HepG2 (cell line): ENCODE data around the gene S100A5. TPM values are rescaled to one million over a fixed set of nuclear protein-coding genes. Genes with fewer than 3 reads are reported as not detected.

Source experiments
- ZNF232 ChIP-seq: sonication (generic); formaldehyde crosslinking; IDR thresholded peaks from 2 replicates; pipeline ENCODE4 v1.4.0; 2020; ENCODE audit warnings: missing genetic modification reagents, borderline replicate concordance
- ZNF296 ChIP-seq: sonication (generic); formaldehyde crosslinking; conservative IDR thresholded peaks from 2 replicates; pipeline ENCODE4 v1.5.0; 2020; ENCODE audit warnings: mild to moderate bottlenecking, missing genetic modification reagents
- ZNF557 ChIP-seq: sonication (generic); formaldehyde crosslinking; IDR thresholded peaks from 2 replicates; pipeline ENCODE4 v1.4.0; 2020; ENCODE audit warnings: missing genetic modification reagents
- polyA plus RNA-seq, 8 experiments: library from polyadenylated mRNA; depleted of rRNA in 3 of 8; stranded (reverse) in 7 of 8; unstranded in 1 of 8; fragments of >200 nt; fragmentation: Illumina TruSeq in 4 of 8; extraction: Trizol in 4 of 8; gene quantifications; 2 replicates each; pipeline versions ENCODE4 v1.2.1 to v1.2.3, GENCODE V29; 2011 to 2016; ENCODE audit warnings: low read depth in 4 of 8, missing spikeins in 1 of 8, mixed read lengths in 1 of 8; ENCODE audit not compliant: insufficient read depth in 1 of 8
- total RNA-seq, 5 experiments: library from RNA; depleted of rRNA; stranded (reverse); fragments of >200 nt; fragmentation: Illumina TruSeq; extraction: Trizol; gene quantifications; 2 replicates each; pipeline ENCODE4 v1.2.3, GENCODE V29; 2016; ENCODE audit warnings: low read depth in 1 of 5
- TF ChIP-seq, protein P1 (sequence below): sonication (generic); formaldehyde crosslinking; IDR thresholded peaks from 2 replicates; pipeline ENCODE4 v1.4.0; 2020; ENCODE audit warnings: missing genetic modification reagents
- TF ChIP-seq, protein P2 (sequence below): IDR thresholded peaks from 2 replicates; pipeline ENCODE4 v1.6.1; 2016; ENCODE audit warnings: low read depth, missing genetic modification reagents, missing compliant biosample characterization

S100A5 gene
- total and polyA plus RNA-seq, 2 of the 13 experiments (the other 11 are each of a cell fraction or from before 2014, with no cell fraction given) = not detected

DNA sequence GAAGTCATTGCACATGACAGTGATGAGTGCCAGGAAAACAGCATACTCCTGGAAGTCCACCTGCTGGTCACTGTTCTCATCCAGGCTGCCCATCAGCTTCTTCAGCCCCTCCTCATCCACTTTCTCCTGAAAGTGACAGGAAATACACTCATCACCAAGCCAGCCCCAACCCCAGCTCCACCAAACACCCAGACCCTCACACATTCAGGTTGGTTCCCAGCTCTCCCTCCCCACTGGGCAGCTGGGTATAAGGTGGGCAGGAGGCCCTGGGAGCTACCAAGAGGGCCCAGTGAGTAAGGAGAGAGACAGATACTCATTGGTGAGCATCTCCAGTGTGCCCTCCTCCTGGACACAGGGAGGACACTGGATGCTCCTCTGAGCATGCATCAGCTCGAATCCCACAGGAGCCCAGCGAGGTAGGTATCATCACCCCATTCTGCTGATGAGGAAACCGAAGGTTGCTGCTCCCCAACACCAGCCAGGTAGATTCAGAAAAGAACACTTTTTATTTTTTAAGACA, 20.8 kb upstream of the S100A5 start (continued):
- TF ChIP-seq, protein P1, sequence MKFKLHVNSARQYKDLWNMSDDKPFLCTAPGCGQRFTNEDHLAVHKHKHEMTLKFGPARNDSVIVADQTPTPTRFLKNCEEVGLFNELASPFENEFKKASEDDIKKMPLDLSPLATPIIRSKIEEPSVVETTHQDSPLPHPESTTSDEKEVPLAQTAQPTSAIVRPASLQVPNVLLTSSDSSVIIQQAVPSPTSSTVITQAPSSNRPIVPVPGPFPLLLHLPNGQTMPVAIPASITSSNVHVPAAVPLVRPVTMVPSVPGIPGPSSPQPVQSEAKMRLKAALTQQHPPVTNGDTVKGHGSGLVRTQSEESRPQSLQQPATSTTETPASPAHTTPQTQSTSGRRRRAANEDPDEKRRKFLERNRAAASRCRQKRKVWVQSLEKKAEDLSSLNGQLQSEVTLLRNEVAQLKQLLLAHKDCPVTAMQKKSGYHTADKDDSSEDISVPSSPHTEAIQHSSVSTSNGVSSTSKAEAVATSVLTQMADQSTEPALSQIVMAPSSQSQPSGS (CRISPR knock-in tag) = no peak
- TF ChIP-seq, protein P2, sequence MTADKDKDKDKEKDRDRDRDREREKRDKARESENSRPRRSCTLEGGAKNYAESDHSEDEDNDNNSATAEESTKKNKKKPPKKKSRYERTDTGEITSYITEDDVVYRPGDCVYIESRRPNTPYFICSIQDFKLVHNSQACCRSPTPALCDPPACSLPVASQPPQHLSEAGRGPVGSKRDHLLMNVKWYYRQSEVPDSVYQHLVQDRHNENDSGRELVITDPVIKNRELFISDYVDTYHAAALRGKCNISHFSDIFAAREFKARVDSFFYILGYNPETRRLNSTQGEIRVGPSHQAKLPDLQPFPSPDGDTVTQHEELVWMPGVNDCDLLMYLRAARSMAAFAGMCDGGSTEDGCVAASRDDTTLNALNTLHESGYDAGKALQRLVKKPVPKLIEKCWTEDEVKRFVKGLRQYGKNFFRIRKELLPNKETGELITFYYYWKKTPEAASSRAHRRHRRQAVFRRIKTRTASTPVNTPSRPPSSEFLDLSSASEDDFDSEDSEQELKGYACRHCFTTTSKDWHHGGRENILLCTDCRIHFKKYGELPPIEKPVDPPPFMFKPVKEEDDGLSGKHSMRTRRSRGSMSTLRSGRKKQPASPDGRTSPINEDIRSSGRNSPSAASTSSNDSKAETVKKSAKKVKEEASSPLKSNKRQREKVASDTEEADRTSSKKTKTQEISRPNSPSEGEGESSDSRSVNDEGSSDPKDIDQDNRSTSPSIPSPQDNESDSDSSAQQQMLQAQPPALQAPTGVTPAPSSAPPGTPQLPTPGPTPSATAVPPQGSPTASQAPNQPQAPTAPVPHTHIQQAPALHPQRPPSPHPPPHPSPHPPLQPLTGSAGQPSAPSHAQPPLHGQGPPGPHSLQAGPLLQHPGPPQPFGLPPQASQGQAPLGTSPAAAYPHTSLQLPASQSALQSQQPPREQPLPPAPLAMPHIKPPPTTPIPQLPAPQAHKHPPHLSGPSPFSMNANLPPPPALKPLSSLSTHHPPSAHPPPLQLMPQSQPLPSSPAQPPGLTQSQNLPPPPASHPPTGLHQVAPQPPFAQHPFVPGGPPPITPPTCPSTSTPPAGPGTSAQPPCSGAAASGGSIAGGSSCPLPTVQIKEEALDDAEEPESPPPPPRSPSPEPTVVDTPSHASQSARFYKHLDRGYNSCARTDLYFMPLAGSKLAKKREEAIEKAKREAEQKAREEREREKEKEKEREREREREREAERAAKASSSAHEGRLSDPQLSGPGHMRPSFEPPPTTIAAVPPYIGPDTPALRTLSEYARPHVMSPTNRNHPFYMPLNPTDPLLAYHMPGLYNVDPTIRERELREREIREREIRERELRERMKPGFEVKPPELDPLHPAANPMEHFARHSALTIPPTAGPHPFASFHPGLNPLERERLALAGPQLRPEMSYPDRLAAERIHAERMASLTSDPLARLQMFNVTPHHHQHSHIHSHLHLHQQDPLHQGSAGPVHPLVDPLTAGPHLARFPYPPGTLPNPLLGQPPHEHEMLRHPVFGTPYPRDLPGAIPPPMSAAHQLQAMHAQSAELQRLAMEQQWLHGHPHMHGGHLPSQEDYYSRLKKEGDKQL = no peak
- TF ChIP-seq ZNF557 (CRISPR knock-in tag) (no peak), ZNF296 (CRISPR knock-in tag) (no peak), ZNF232 (CRISPR knock-in tag) (no peak)
- TF ChIP-seq, all 625 proteins: peak for 0
